Keratinocyte (primary cell): Measurements from ENCODE around the gene KCNA3. TPM values are rescaled to one million over a fixed set of nuclear protein-coding genes. Genes with fewer than 3 reads are reported as not detected.

Experiments
- DNase-seq: peaks from one replicate; pipeline ENCODE4 v3.0.0-alpha.2; 2011; ENCODE audit warnings: low read depth, missing footprints, low spot score
- FAIRE-seq: peaks from 2 replicates; lab custom pipeline; 2011; peaks lifted over from hg19 to GRCh38; lab: Jason Lieb, UNC
- H2AFZ ChIP-seq: 2 replicates; pipeline ENCODE4 v1.6.0; 2012; ENCODE audit warnings: low read length, control low read depth, inconsistent platforms; ENCODE audit not compliant: control insufficient read depth
- H3K27ac ChIP-seq: 2 replicates; pipeline ENCODE4 v1.5.1; 2011; ENCODE audit warnings: low read length; ENCODE audit not compliant: control insufficient read depth, insufficient read depth
- H3K27me3 ChIP-seq: 3 replicates; pipeline ENCODE4 v1.6.0; 2011; ENCODE audit warnings: low read length; ENCODE audit not compliant: control insufficient read depth, insufficient read depth; ENCODE audit errors: extremely low read depth
- H3K36me3 ChIP-seq, 2 experiments: 2 replicates in 1 of 2; 3 replicates in 1 of 2; pipeline ENCODE4 v1.5.1; 2011; ENCODE audit warnings: low read length in 2 of 2, mild to moderate bottlenecking in 1 of 2; ENCODE audit not compliant: control insufficient read depth in 2 of 2, insufficient read depth in 2 of 2; ENCODE audit errors: extremely low read depth in 1 of 2
- H3K4me1 ChIP-seq: 3 replicates; pipeline ENCODE4 v1.5.1; 2011; ENCODE audit warnings: low read length; ENCODE audit not compliant: control insufficient read depth, insufficient read depth; ENCODE audit errors: extremely low read depth
- H3K4me2 ChIP-seq: 3 replicates; pipeline ENCODE4 v1.6.0; 2011; ENCODE audit warnings: low read depth, low read length; ENCODE audit not compliant: control insufficient read depth, insufficient read depth; ENCODE audit errors: extremely low read depth
- H3K4me3 ChIP-seq, 3 experiments: fragments of 200-600 bp in 1 of 3; sonication (generic) in 1 of 3; 2 replicates in 2 of 3; 3 replicates in 1 of 3; pipeline ENCODE4 v1.5.1; 2011 to 2016; ENCODE audit warnings: low read length in 3 of 3, mild to moderate bottlenecking in 3 of 3, control low read depth in 2 of 3, inconsistent platforms in 1 of 3, low read depth in 1 of 3, mixed read lengths in 1 of 3, mixed run types in 1 of 3, moderate library complexity in 1 of 3; ENCODE audit not compliant: control insufficient read depth in 2 of 3, insufficient read depth in 2 of 3; ENCODE audit errors: extremely low read depth in 1 of 3
- H3K79me2 ChIP-seq: 2 replicates; pipeline ENCODE4 v1.6.0; 2012; ENCODE audit warnings: low read length; ENCODE audit not compliant: control insufficient read depth, insufficient read depth
- H3K9ac ChIP-seq: 3 replicates; pipeline ENCODE4 v1.6.0; 2011; ENCODE audit warnings: low read length; ENCODE audit not compliant: control insufficient read depth, insufficient read depth; ENCODE audit errors: extremely low read depth
- H3K9me1 ChIP-seq: 3 replicates; pipeline ENCODE4 v1.6.0; 2011; ENCODE audit warnings: low read length; ENCODE audit not compliant: control insufficient read depth, insufficient read depth; ENCODE audit errors: extremely low read depth
- H3K9me3 ChIP-seq: 2 replicates; pipeline ENCODE4 v1.5.1; 2012; ENCODE audit warnings: low read depth, low read length; ENCODE audit not compliant: control insufficient read depth
- H4K20me1 ChIP-seq: 3 replicates; pipeline ENCODE4 v1.6.0; 2011; ENCODE audit warnings: low read length; ENCODE audit not compliant: control insufficient read depth, insufficient read depth; ENCODE audit errors: extremely low read depth
- EZH2 ChIP-seq: IDR thresholded peaks from one replicate; pipeline ENCODE4 v1.6.1; 2012; ENCODE audit warnings: inconsistent platforms, mild to moderate bottlenecking, low read length, moderate library complexity
- dilution Hi-C: fragments of 300-500 bp; cut with MboI; formaldehyde crosslinking; loops from one replicate; pipeline ENCODE4 v1.7.0; 2020; ENCODE audit warnings: low sequenced_read_pairs; ENCODE audit not compliant: extremely low pct_ligation_motif_present
- polyA plus RNA-seq, 5 experiments: library from polyadenylated mRNA; depleted of rRNA in 3 of 5; stranded (reverse) in 3 of 5; stranded (forward) in 1 of 5; unstranded in 1 of 5; fragments of >200 nt; gene quantifications; 1 replicate in 1 of 5; 2 replicates in 3 of 5; 3 replicates in 1 of 5; pipeline versions ENCODE4 v1.2.1 to v1.2.3, GENCODE V29; 2011 to 2012; ENCODE audit warnings: missing spikeins in 2 of 5, low read depth in 1 of 5, low replicate concordance in 1 of 5
- TF ChIP-seq, protein P1 (sequence below), 3 experiments: IDR thresholded peaks in 1 of 3; conservative IDR thresholded peaks in 1 of 3; optimal IDR thresholded peaks in 1 of 3; 2 replicates in 2 of 3; 3 replicates in 1 of 3; pipeline versions ENCODE3 to v1.5.1; 2011; ENCODE audit warnings: low read length in 3 of 3, mild to moderate bottlenecking in 3 of 3, moderate library complexity in 2 of 3, control low read depth in 1 of 3, inconsistent platforms in 1 of 3; ENCODE audit not compliant: insufficient read depth in 2 of 3; ENCODE audit errors: extremely low read depth in 1 of 3

KCNA3 gene
- polyA plus RNA-seq, 1 donor (not counting 4 experiments of a cell fraction or from before 2014, with no cell fraction given): not detected

DNA sequence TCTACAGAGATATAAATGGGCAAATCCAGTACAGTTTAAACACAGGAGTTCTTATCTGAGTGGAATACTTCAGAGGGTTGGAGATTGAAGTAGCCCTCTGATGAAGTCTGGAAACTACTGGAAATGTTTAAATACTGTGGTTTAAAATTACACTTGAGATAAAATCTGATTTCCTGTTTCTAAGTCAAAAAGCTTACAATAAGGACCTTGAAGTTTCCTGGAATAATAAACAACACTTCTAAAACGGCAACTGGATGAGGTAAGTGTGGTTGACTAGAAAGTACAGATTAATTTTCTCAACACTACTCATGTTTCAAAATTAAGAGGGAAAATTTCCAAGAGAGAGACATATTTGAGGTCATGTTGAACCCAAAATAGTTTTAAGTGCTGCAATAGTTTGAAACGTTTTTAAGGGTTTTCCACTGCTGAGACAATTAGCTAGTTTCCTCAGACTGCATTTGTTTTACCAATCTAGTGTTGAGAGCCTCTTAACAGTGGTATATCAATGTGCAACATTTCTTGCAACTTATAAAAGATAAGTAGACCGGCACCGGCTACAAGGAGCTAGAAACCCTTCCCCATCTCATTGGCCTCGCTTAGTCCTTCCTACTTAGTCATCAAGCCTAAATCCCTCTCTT is 27.4 kb downstream of the KCNA3 start:
- FAIRE-seq (no peak), DNase-seq (no peak)
- Histone ChIP-seq H3K9me1 (no peaks in the 10 kb centered on the region), H4K20me1 (no peaks in the 10 kb centered on the region), H3K4me1 (no peaks in the 10 kb centered on the region), H2AFZ (no peak overlapping the region), H3K27ac (no peak overlapping the region), H3K36me3 (no peaks in the 10 kb centered on the region), H3K79me2 (no peaks in the 10 kb centered on the region), H3K4me2 (no peak overlapping the region), H3K27me3 (no peaks in the 10 kb centered on the region), H3K9ac (no peak overlapping the region), H3K4me3 (no peak overlapping the region), H3K9me3 (no peaks in the 10 kb centered on the region)
- TF ChIP-seq, protein P1, sequence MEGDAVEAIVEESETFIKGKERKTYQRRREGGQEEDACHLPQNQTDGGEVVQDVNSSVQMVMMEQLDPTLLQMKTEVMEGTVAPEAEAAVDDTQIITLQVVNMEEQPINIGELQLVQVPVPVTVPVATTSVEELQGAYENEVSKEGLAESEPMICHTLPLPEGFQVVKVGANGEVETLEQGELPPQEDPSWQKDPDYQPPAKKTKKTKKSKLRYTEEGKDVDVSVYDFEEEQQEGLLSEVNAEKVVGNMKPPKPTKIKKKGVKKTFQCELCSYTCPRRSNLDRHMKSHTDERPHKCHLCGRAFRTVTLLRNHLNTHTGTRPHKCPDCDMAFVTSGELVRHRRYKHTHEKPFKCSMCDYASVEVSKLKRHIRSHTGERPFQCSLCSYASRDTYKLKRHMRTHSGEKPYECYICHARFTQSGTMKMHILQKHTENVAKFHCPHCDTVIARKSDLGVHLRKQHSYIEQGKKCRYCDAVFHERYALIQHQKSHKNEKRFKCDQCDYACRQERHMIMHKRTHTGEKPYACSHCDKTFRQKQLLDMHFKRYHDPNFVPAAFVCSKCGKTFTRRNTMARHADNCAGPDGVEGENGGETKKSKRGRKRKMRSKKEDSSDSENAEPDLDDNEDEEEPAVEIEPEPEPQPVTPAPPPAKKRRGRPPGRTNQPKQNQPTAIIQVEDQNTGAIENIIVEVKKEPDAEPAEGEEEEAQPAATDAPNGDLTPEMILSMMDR (optimal IDR thresholded peaks at IDR 0.05 in 1 of 3, IDR thresholded peaks at IDR 0.05 in 1 of 3, conservative IDR thresholded peaks at IDR 0.05 in 1 of 3; ENCODE audit: extremely low read depth in 1 of 3, insufficient read depth in 2 of 3, low read length in 3 of 3): no peak
- TF ChIP-seq EZH2: no peak
- dilution Hi-C loops: no loop called here

DNA sequence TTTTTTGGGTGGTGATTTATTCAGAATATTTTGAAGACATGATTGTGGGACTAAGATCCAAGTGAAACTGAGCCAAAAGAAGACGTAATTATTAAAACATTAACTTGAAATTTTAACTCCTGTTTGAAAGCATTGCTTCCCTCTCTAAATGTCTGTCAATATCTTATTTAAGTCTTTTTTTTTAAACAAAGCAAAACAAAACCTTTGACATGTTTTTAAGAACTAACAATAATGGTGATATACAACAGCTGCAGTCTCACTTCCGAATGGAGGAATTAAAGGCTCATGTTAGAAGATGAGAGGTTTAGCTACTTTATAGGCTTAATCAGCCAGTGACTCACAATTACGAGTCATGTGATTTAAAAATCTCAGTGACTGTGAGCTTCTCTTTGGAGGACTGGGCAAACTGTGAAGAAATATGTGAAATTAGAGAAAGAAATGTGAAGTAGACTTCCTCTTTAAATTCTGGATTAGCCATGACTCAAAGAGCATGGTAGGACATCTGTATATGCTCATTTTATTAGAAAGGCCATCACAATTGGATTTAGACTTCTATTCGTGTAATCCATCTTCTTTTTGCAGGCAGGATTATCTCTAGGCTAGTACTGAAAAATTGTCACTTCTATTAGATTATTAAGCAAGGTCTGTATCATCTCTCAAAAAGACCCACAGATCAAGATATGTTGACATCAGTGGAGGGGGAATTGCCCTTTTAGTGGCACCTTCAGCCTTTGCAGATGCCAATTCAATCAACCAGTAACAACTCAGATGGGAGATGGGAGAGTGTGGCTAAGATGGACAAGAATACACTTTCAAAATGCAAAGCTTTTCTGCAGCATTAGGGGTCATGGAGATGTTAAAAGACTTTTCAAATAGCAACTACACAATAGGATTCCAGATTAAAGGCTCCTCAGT is 28.7 kb downstream of the KCNA3 start:
- H3K36me3 ChIP-seq: no peaks in the 10 kb centered on the region
- DNase-seq: peak; percentile 7
- H3K27ac ChIP-seq: no peak overlapping the region
- TF ChIP-seq, protein P1 (optimal IDR thresholded peaks at IDR 0.05 in 1 of 3, IDR thresholded peaks at IDR 0.05 in 1 of 3, conservative IDR thresholded peaks at IDR 0.05 in 1 of 3; ENCODE audit: extremely low read depth in 1 of 3, insufficient read depth in 2 of 3, low read length in 3 of 3): no peak
- no peak for TF ChIP-seq EZH2
- dilution Hi-C loops: no loop called here
- peak; percentile 67 for FAIRE-seq
- peak overlapping the region; percentile 2 for H3K4me2 ChIP-seq
- no peak overlapping the region for H3K9ac ChIP-seq
- no peak overlapping the region for H3K4me3 ChIP-seq
- H2AFZ ChIP-seq: no peak overlapping the region
- H3K9me3 ChIP-seq: no peaks in the 10 kb centered on the region
- H4K20me1 ChIP-seq: no peaks in the 10 kb centered on the region
- H3K79me2 ChIP-seq: no peaks in the 10 kb centered on the region
- no peaks in the 10 kb centered on the region for H3K9me1 ChIP-seq
- no peaks in the 10 kb centered on the region for H3K4me1 ChIP-seq
- H3K27me3 ChIP-seq: no peaks in the 10 kb centered on the region
